H1 (cell line): ENCODE results near the gene DRAXIN. TPM values are rescaled to one million over a fixed set of nuclear protein-coding genes. Genes with fewer than 3 reads are reported as not detected.

ENCODE experiments used
- CTCF ChIA-PET: fragments of 300-600 bp; sonication (Branson Sonifier 250); formaldehyde crosslinking; loops from one replicate; lab custom pipeline; 2021; ENCODE audit not compliant: partially characterized antibody; lab: Charles Lee
- POLR2A ChIA-PET: fragments of 300-600 bp; sonication (Branson Sonifier 250); formaldehyde crosslinking; loops from one replicate; lab custom pipeline; 2021; ENCODE audit warnings: inconsistent platforms; ENCODE audit not compliant: partially characterized antibody; lab: Charles Lee
- DNase-seq, 2 experiments: peaks; one replicate each; pipeline versions ENCODE4 v3.0.0 to v3.0.0-alpha.2; 2010 to 2022; ENCODE audit warnings: low spot score in 2 of 2, low read depth in 1 of 2, mixed read lengths in 1 of 2
- FAIRE-seq: peaks from 2 replicates; lab custom pipeline; 2011; peaks lifted over from hg19 to GRCh38; lab: Jason Lieb, UNC
- H2AFZ ChIP-seq: 2 replicates; pipeline ENCODE4 v1.8.1; 2012; ENCODE audit warnings: low read length, inconsistent platforms
- H2AK5ac ChIP-seq: 2 replicates; pipeline ENCODE4 v1.6.1; 2013; ENCODE audit warnings: low read depth, low read length
- H2BK120ac ChIP-seq: replicated peaks from 2 replicates; pipeline ENCODE3; 2013; ENCODE audit warnings: low read depth, low read length, inconsistent platforms
- H2BK12ac ChIP-seq: 2 replicates; pipeline ENCODE4 v1.6.1; 2013; ENCODE audit warnings: low read depth, low read length
- H2BK15ac ChIP-seq: 2 replicates; pipeline ENCODE4 v1.6.1; 2013; ENCODE audit warnings: low read length
- H2BK20ac ChIP-seq: 2 replicates; pipeline ENCODE4 v1.6.1; 2013; ENCODE audit warnings: low read length
- H2BK5ac ChIP-seq: 2 replicates; pipeline ENCODE4 v1.6.1; 2013; ENCODE audit warnings: low read depth, low read length
- H3K14ac ChIP-seq: 2 replicates; pipeline ENCODE4 v1.6.1; 2013; ENCODE audit warnings: inconsistent platforms; ENCODE audit not compliant: insufficient read length
- H3K18ac ChIP-seq: 2 replicates; pipeline ENCODE4 v1.6.1; 2013; ENCODE audit warnings: low read length; ENCODE audit errors: extremely low read depth
- H3K23ac ChIP-seq: 2 replicates; pipeline ENCODE4 v1.6.1; 2013; ENCODE audit warnings: inconsistent platforms; ENCODE audit not compliant: insufficient read length
- H3K23me2 ChIP-seq: 2 replicates; pipeline ENCODE4 v1.6.1; 2013; ENCODE audit warnings: low read depth, low read length
- H3K27ac ChIP-seq: 2 replicates; pipeline ENCODE4 v1.6.1; 2011; ENCODE audit warnings: low read depth, low read length, inconsistent platforms
- H3K27me3 ChIP-seq, 4 experiments: replicated peaks in 1 of 4; 1 replicate in 1 of 4; 2 replicates in 3 of 4; pipeline versions ENCODE4 v1.6.1 to v1.8.1; 2011 to 2013; ENCODE audit warnings: low read length in 3 of 4, mild to moderate bottlenecking in 3 of 4, inconsistent platforms in 2 of 4, mixed read lengths in 2 of 4, moderate library complexity in 1 of 4; ENCODE audit not compliant: control insufficient read depth in 3 of 4, insufficient read depth in 3 of 4; ENCODE audit errors: extremely low read depth in 1 of 4
- H3K36me3 ChIP-seq, 4 experiments: 2 replicates each; pipeline versions ENCODE4 v1.6.1 to v1.8.1; 2011 to 2013; ENCODE audit warnings: mild to moderate bottlenecking in 4 of 4, low read length in 3 of 4, moderate library complexity in 2 of 4, control low read depth in 1 of 4, inconsistent platforms in 1 of 4; ENCODE audit not compliant: insufficient read depth in 4 of 4, control insufficient read depth in 2 of 4
- H3K4ac ChIP-seq: replicated peaks from 2 replicates; pipeline ENCODE3; 2013; ENCODE audit warnings: low read length, low read depth, mixed read lengths, inconsistent platforms; ENCODE audit not compliant: insufficient read length
- H3K4me1 ChIP-seq, 4 experiments: replicated peaks in 1 of 4; 1 replicate in 1 of 4; 2 replicates in 3 of 4; pipeline versions ENCODE4 v1.6.1 to v1.8.1; 2011 to 2013; ENCODE audit warnings: low read length in 3 of 4, inconsistent platforms in 2 of 4, mixed read lengths in 1 of 4; ENCODE audit not compliant: insufficient read depth in 4 of 4, control insufficient read depth in 3 of 4
- H3K4me2 ChIP-seq, 2 experiments: 2 replicates each; pipeline versions ENCODE4 v1.6.1 to v1.8.1; 2011 to 2013; ENCODE audit warnings: low read depth in 2 of 2, low read length in 2 of 2, control low read depth in 1 of 2, inconsistent platforms in 1 of 2, mild to moderate bottlenecking in 1 of 2; ENCODE audit not compliant: insufficient read depth in 1 of 2
- H3K4me3 ChIP-seq, 4 experiments: fragments of 200-600, 300-600 bp in 1 of 4; sonication (generic), shearing (Covaris generic), sonication (Bioruptor Twin) in 1 of 4; 2 replicates each; pipeline versions ENCODE4 v1.5.1 to v1.8.1; 2011 to 2016; ENCODE audit warnings: low read length in 4 of 4, low read depth in 3 of 4, control low read depth in 2 of 4, inconsistent platforms in 2 of 4, mild to moderate bottlenecking in 2 of 4, mixed read lengths in 1 of 4, moderate library complexity in 1 of 4; ENCODE audit not compliant: insufficient read depth in 2 of 4; ENCODE audit errors: extremely low read depth in 1 of 4
- H3K56ac ChIP-seq: replicated peaks from 2 replicates; pipeline ENCODE3; 2013; ENCODE audit warnings: low read depth, mild to moderate bottlenecking, mixed read lengths, low read length, inconsistent platforms; ENCODE audit not compliant: insufficient read length
- H3K79me1 ChIP-seq: 2 replicates; pipeline ENCODE4 v1.6.1; 2013; ENCODE audit warnings: low read depth, low read length, control low read depth
- H3K79me2 ChIP-seq, 2 experiments: 2 replicates each; pipeline versions ENCODE4 v1.6.1 to v1.8.1; 2012 to 2013; ENCODE audit warnings: low read length in 2 of 2, mild to moderate bottlenecking in 2 of 2, inconsistent platforms in 1 of 2; ENCODE audit not compliant: insufficient read depth in 2 of 2, control insufficient read depth in 1 of 2
- H3K9ac ChIP-seq, 4 experiments: replicated peaks in 1 of 4; 1 replicate in 1 of 4; 2 replicates in 3 of 4; pipeline versions ENCODE4 v1.6.1 to v1.8.1; 2011 to 2013; ENCODE audit warnings: low read depth in 3 of 4, low read length in 3 of 4, control low read depth in 2 of 4, mild to moderate bottlenecking in 2 of 4, moderate library complexity in 2 of 4, inconsistent platforms in 1 of 4; ENCODE audit errors: extremely low read depth in 1 of 4
- H3K9me3 ChIP-seq, 2 experiments: 2 replicates each; pipeline versions ENCODE4 v1.6.1 to v1.8.1; 2012 to 2013; ENCODE audit warnings: mild to moderate bottlenecking in 2 of 2, moderate library complexity in 2 of 2, control low read depth in 1 of 2, inconsistent platforms in 1 of 2, low read depth in 1 of 2, low read length in 1 of 2, mixed read lengths in 1 of 2; ENCODE audit not compliant: insufficient read depth in 2 of 2
- H4K20me1 ChIP-seq, 2 experiments: replicated peaks in 1 of 2; 2 replicates each; pipeline versions ENCODE3 to v1.8.1; 2011 to 2013; ENCODE audit warnings: inconsistent platforms in 2 of 2, low read length in 2 of 2, mild to moderate bottlenecking in 1 of 2; ENCODE audit not compliant: insufficient read depth in 2 of 2, control insufficient read depth in 1 of 2
- H4K5ac ChIP-seq: 2 replicates; pipeline ENCODE4 v1.6.1; 2013; ENCODE audit warnings: low read length, low read depth, mixed read lengths, inconsistent platforms; ENCODE audit not compliant: insufficient read length
- H4K8ac ChIP-seq: 2 replicates; pipeline ENCODE4 v1.8.0; 2013; ENCODE audit warnings: mild to moderate bottlenecking, moderate library complexity, low read length, inconsistent platforms; ENCODE audit not compliant: insufficient read depth; ENCODE audit errors: extremely low read depth
- H4K91ac ChIP-seq: replicated peaks from 2 replicates; pipeline ENCODE3; 2013; ENCODE audit warnings: low read length, mixed read lengths, inconsistent platforms; ENCODE audit not compliant: insufficient read length
- GTF2F1 ChIP-seq: IDR thresholded peaks from 2 replicates; pipeline ENCODE4 v1.6.1; 2012; ENCODE audit warnings: low read depth, low read length, improper control_type of control experiment, borderline replicate concordance
- KDM5A ChIP-seq: fragments of 200-600 bp; IDR thresholded peaks from 2 replicates; pipeline ENCODE4 v1.7.1; 2012; ENCODE audit warnings: mild to moderate bottlenecking, low read length, inconsistent platforms, mixed read lengths
- NRF1 ChIP-seq: IDR thresholded peaks from 2 replicates; pipeline ENCODE4 v1.6.1; 2011; ENCODE audit warnings: mild to moderate bottlenecking, low read depth, low read length, improper control_type of control experiment
- RNF2 ChIP-seq: fragments of 200-900, 300-1000 bp; sonication (generic); IDR thresholded peaks from 2 replicates; pipeline ENCODE4 v1.7.1; 2016; ENCODE audit warnings: borderline replicate concordance, low read depth, mild to moderate bottlenecking, antibody characterized with exemption, low read length; ENCODE audit not compliant: poor library complexity, severe bottlenecking; ENCODE audit errors: missing control alignments
- WGBS, 2 experiments: shearing (Covaris generic) in 1 of 2; methylation state at CpG; one replicate each; pipeline versions ENCODE4 v1.1.6 to v1.1.7; 2013 to 2015; ENCODE audit warnings: low lambda C conversion rate in 2 of 2, mixed read lengths in 2 of 2, inconsistent platforms in 1 of 2, low coverage in 1 of 2, missing lambda C conversion rate in 1 of 2; ENCODE audit not compliant: insufficient replicate concordance in 2 of 2, insufficient coverage in 1 of 2, insufficient read length in 1 of 2; ENCODE audit errors: extremely low coverage in 1 of 2, missing lambda C conversion rate in 1 of 2; 5-methylcytosine and 5-hydroxymethylcytosine counted together
- polyA plus RNA-seq, 7 experiments: library from polyadenylated mRNA; depleted of rRNA in 3 of 7; stranded (reverse) in 5 of 7; unstranded in 2 of 7; fragments of >200 nt in 5 of 7; fragments of 200-250 nt in 2 of 7; gene quantifications; 1 replicate in 5 of 7; 2 replicates in 1 of 7; 4 replicates in 1 of 7; pipeline versions ENCODE4 v1.2.1 to v1.2.3, GENCODE V29; 2011 to 2013; ENCODE audit warnings: missing spikeins in 2 of 7, mixed read lengths in 2 of 7
- total RNA-seq: library from RNA; stranded (reverse); fragmentation: NEBNext Ultra II Directional; extraction: Animal tissue kit (Norgen Biotek cat#: 25700); gene quantifications from 2 replicates; pipeline ENCODE4 v1.2.1, GENCODE V29; 2021
- TF ChIP-seq, protein P1 (sequence below): IDR thresholded peaks from 2 replicates; pipeline ENCODE4 v1.6.1; 2012; ENCODE audit warnings: low read length, inconsistent platforms

The DRAXIN gene
- total and polyA plus RNA-seq, 2 of the 8 experiments (the other 6 are each of a cell fraction or from before 2014, with no cell fraction given): 4.6 to 17.6 TPM

DNA sequence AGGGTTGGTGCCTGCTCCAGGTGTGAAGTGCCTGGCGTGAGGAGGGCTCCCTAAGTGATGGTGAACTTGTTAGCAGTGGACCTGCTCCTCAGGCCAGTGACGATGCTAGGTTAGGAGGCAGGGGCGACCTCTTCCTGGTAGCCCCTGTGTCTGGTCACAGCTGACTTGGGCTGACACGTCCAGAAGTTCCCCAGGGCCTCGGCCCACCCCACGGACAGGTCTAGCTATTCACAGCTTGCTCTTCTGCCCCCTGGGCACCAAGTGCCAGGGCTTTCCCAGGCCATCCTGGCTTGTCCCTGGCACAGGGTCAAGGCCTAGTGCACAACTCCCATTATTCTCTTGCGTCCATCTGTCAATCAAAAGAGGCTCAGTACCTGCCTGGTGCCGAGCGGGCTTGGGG lies 59.6 kb downstream of the DRAXIN start:
- Histone ChIP-seq H3K79me2 (no peaks in the 10 kb centered on the region), H3K56ac (no peak overlapping the region), H3K9me3 (no peaks in the 10 kb centered on the region), H4K8ac (no peak overlapping the region), H2BK20ac (no peak overlapping the region), H3K18ac (no peak overlapping the region), H3K4me3 (no peak overlapping the region), H3K27ac (no peak overlapping the region), H3K23ac (no peak overlapping the region), H3K23me2 (no peaks in the 10 kb centered on the region; the same call in 1 of the 2 replicates), H4K91ac (no peak overlapping the region), H2AK5ac (no peak overlapping the region), H3K79me1 (no peaks in the 10 kb centered on the region), H2BK15ac (no peak overlapping the region), H2AFZ (no peak overlapping the region), H4K20me1 (peaks cover 0 to 7% of the 10 kb centered on the region in 2 experiments), H3K4ac (no peak overlapping the region), H2BK5ac (no peak overlapping the region), H2BK120ac (no peak overlapping the region), H4K5ac (no peak overlapping the region), H3K4me2 (no peak overlapping the region), H3K9ac (no peak overlapping the region), H2BK12ac (no peak overlapping the region), H3K14ac (no peak overlapping the region), H3K36me3 (peaks cover under 1 to 22% (median 10%) of the 10 kb centered on the region in 4 experiments; a peak in 6 of 8 replicates), H3K27me3 (no peaks in the 10 kb centered on the region; a peak in 1 of 7 replicates), H3K4me1 (peaks cover 0 to 16% (median 5%) of the 10 kb centered on the region in 4 experiments; a peak in 5 of 7 replicates)
- DNase-seq (no peak), FAIRE-seq (no peak)
- WGBS, 2 experiments: 92% methylated on average over 9 of the region's 9 CpGs; no CpG with 5 or more reads in 1 of the 2 experiments
- CTCF ChIA-PET: interaction anchor here (2.0 to 3.1 kb wide), 2 partner anchors 32 to 87 kb away, joined by 9 to 11 read pairs; partner anchors contain the start of gene FBXO6
- POLR2A ChIA-PET: interaction anchor here (0.7 to 3.6 kb wide), 8 partner anchors 11 to 158 kb away, joined by 3 to 21 read pairs (median 6); partner anchors contain the start of genes AGTRAP and FBXO6
- no peak for TF ChIP-seq KDM5A
- TF ChIP-seq NRF1: no peak
- TF ChIP-seq RNF2: no peak
- TF ChIP-seq, protein P1, sequence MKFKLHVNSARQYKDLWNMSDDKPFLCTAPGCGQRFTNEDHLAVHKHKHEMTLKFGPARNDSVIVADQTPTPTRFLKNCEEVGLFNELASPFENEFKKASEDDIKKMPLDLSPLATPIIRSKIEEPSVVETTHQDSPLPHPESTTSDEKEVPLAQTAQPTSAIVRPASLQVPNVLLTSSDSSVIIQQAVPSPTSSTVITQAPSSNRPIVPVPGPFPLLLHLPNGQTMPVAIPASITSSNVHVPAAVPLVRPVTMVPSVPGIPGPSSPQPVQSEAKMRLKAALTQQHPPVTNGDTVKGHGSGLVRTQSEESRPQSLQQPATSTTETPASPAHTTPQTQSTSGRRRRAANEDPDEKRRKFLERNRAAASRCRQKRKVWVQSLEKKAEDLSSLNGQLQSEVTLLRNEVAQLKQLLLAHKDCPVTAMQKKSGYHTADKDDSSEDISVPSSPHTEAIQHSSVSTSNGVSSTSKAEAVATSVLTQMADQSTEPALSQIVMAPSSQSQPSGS: no peak
- no peak for TF ChIP-seq GTF2F1
